Osteocyte (in vitro differentiated cells): ENCODE results near the gene GRM5. TPM values are rescaled to one million over a fixed set of nuclear protein-coding genes. Genes with fewer than 3 reads are reported as not detected.

ENCODE experiments used
- DNase-seq: peaks from one replicate; pipeline ENCODE4 v3.0.0; 2021; ENCODE audit warnings: mixed read lengths; ENCODE audit not compliant: unreplicated experiment; ENCODE audit errors: extremely low spot score
- H3K27ac Mint-ChIP-seq: one replicate; pipeline ENCODE4 v1.8.0; 2021; ENCODE audit warnings: mild to moderate bottlenecking, mixed read lengths; ENCODE audit not compliant: unreplicated experiment
- H3K27me3 Mint-ChIP-seq: one replicate; pipeline ENCODE4 v1.8.0; 2021; ENCODE audit warnings: mixed read lengths; ENCODE audit not compliant: unreplicated experiment
- H3K36me3 Mint-ChIP-seq: one replicate; pipeline ENCODE4 v1.8.0; 2021; ENCODE audit warnings: mixed read lengths; ENCODE audit not compliant: unreplicated experiment
- H3K4me1 Mint-ChIP-seq: one replicate; pipeline ENCODE4 v1.8.0; 2021; ENCODE audit warnings: mixed read lengths; ENCODE audit not compliant: unreplicated experiment
- H3K4me3 Mint-ChIP-seq: one replicate; pipeline ENCODE4 v1.8.0; 2021; ENCODE audit warnings: mild to moderate bottlenecking, moderate library complexity, mixed read lengths; ENCODE audit not compliant: unreplicated experiment
- H3K9me3 Mint-ChIP-seq: one replicate; pipeline ENCODE4 v1.8.0; 2021; ENCODE audit warnings: mixed read lengths; ENCODE audit not compliant: unreplicated experiment
- total RNA-seq: library from RNA; stranded (reverse); gene quantifications from 2 replicates; pipeline ENCODE4 v1.2.1, GENCODE V29; 2021
- TF ChIP-seq, protein P1 (sequence below): fragments of 200-600 bp; sonication (generic); IDR thresholded peaks from 2 replicates; pipeline ENCODE4 v1.5.0; 2021; ENCODE audit warnings: antibody characterized with exemption, mild to moderate bottlenecking, moderate library complexity

GRM5 gene
- total RNA-seq, 1 donor from 2014 or later: 0.21 TPM

DNA sequence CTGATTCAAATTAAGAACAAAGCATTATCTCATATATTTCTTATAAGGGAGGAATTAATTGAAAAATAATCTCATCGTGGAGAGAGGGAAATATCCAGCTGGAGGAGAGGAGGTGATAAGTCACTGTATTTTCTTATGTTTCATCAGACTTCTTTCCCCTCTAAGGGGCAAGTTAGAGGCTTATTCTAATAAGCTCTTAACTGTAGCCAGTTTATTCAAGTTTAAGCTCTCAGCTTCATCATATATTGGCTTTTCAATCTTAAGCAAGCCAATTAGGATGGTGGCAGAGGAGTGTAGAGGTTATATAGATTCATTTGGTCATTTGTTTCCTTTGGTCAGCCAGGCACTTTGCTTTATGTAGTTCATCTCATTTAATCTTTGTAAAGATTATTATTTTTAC, 256.7 kb downstream of the GRM5 start:
- Mint-ChIP-seq H3K27me3 (no peaks in the 10 kb centered on the region), H3K27ac (no peak overlapping the region), H3K4me3 (no peak overlapping the region), H3K36me3 (no peaks in the 10 kb centered on the region), H3K4me1 (no peaks in the 10 kb centered on the region), H3K9me3 (no peaks in the 10 kb centered on the region)
- TF ChIP-seq, protein P1, sequence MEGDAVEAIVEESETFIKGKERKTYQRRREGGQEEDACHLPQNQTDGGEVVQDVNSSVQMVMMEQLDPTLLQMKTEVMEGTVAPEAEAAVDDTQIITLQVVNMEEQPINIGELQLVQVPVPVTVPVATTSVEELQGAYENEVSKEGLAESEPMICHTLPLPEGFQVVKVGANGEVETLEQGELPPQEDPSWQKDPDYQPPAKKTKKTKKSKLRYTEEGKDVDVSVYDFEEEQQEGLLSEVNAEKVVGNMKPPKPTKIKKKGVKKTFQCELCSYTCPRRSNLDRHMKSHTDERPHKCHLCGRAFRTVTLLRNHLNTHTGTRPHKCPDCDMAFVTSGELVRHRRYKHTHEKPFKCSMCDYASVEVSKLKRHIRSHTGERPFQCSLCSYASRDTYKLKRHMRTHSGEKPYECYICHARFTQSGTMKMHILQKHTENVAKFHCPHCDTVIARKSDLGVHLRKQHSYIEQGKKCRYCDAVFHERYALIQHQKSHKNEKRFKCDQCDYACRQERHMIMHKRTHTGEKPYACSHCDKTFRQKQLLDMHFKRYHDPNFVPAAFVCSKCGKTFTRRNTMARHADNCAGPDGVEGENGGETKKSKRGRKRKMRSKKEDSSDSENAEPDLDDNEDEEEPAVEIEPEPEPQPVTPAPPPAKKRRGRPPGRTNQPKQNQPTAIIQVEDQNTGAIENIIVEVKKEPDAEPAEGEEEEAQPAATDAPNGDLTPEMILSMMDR: no peak
- DNase-seq: no peak

DNA sequence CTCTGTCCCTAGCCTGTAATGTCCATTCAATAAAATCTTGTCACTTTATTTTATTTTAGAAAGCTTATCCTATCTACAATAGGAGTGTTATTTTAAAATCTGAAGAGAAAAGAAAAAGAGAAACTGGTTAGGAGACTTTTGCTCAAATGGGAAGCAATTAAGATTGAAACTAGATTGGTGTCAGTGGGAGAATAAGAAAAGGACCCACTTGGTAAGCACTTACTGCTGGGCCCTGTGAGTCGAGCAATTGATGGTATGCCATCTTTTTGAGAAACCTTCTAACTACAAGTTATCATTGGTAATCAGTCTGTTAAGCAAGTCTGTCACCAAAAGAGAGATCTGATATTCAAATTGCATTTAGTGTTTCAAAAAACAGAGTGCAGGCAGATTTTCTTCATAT, 258.4 kb downstream of the GRM5 start:
- Mint-ChIP-seq H3K36me3 (no peaks in the 10 kb centered on the region), H3K27ac (no peak overlapping the region), H3K4me3 (no peak overlapping the region), H3K9me3 (no peaks in the 10 kb centered on the region), H3K27me3 (no peaks in the 10 kb centered on the region), H3K4me1 (no peaks in the 10 kb centered on the region)
- TF ChIP-seq, protein P1: no peak
- no peak for DNase-seq

DNA sequence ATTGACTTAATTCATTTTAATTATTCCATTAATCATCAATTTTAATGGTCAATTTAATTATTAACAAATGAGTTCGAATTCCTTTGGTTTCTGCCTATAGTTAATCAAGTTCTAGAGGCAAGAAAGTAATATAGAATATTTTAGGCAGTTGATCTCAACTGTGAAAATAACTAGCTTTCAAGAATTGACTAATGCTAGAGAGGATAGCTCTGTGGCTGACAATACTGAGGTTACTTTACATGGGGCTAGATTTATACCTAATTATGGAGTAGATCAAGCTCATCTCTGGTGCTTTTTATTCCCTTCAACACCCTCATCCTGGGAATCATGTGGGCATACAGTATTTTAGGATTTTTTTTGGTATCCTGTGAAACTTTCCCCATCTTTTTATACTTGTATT, 259.4 kb downstream of the GRM5 start:
- Mint-ChIP-seq H3K27ac (no peak overlapping the region), H3K36me3 (no peaks in the 10 kb centered on the region), H3K4me1 (no peaks in the 10 kb centered on the region), H3K9me3 (no peaks in the 10 kb centered on the region), H3K4me3 (no peak overlapping the region), H3K27me3 (no peaks in the 10 kb centered on the region)
- TF ChIP-seq, protein P1: no peak
- DNase-seq: no peak

DNA sequence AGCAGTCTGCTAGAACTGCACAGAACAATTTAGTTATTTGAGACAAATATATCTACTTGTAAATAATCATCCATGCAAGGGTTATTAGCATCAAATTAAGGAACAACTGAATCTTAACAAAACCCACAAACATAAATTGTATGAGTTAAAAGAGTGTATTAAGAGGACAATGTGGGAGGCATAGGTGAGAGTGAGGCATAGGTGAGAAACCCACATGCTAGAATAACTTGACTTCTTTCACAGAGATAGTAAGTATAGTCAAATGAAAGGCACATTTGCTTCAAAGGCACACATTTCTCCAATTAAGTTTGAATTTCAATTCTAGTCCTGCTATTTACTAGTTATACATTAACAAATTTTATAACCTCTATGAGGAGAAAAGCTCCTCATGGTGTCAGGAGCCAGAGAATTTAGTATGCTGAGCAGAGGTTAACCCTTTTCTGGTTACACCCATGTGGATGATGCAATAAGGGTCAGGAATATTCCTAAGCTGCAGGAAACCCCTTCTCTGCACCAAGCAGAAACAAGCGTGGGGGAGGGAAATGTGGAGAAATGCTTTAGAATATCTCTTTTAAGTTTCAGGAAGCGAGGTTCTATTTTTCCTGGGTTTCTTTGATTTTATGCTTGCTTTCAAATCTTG, 264.2 kb downstream of the GRM5 start:
- no peak for DNase-seq
- H3K27ac Mint-ChIP-seq: no peak overlapping the region
- no peaks in the 10 kb centered on the region for H3K27me3 Mint-ChIP-seq
- H3K9me3 Mint-ChIP-seq: no peaks in the 10 kb centered on the region
- H3K4me1 Mint-ChIP-seq: no peaks in the 10 kb centered on the region
- TF ChIP-seq, protein P1: no peak
- H3K4me3 Mint-ChIP-seq: no peak overlapping the region
- H3K36me3 Mint-ChIP-seq: no peaks in the 10 kb centered on the region

DNA sequence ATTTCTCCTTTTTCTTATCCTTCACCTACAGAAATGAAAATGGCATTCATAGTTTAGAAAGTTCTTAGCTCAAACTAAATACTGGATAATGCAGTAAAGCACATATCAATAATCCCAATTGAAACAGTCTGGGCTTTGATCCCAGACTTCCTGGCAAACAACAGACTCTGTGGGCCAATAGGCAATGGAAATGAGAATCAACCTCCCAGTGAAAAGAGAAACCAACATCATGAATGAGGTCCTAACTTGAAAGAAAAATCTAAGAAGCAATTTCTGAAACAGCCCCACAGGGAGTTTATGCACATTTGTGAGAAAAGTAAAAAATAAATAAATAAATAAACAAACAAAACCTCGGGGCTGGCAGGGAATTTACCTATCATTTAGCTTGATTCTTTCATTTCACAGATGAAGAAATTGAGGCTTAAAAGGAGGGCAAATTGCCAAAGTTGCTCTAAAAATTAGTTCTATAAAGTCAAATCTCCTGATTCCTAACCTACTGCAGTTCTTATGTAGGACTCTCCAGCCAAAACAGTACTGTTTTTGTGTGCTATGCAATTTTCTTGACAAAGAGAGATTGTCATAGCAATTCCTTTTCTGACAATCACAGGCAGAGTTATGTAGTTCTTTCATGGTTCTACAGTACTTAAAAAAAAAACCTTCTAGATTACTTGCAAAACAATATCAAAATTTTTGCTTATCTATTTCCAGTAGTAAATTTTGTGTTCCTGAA, 265.8 kb downstream of the GRM5 start:
- H3K9me3 Mint-ChIP-seq: no peaks in the 10 kb centered on the region
- TF ChIP-seq, protein P1: no peak
- no peak overlapping the region for H3K27ac Mint-ChIP-seq
- no peak for DNase-seq
- H3K27me3 Mint-ChIP-seq: no peaks in the 10 kb centered on the region
- no peak overlapping the region for H3K4me3 Mint-ChIP-seq
- H3K36me3 Mint-ChIP-seq: no peaks in the 10 kb centered on the region
- no peaks in the 10 kb centered on the region for H3K4me1 Mint-ChIP-seq
